Suppressor macrophage (primary cell): Measurements from ENCODE around the gene OR11H6.
"Not testable (repeated sequence)": the region's sequence is repeated elsewhere in the genome, so short reads cannot be mapped to it uniquely, and the experiment has no call there.

Source experiments
- DNase-seq, 4 experiments: peaks; one replicate each; pipeline ENCODE4 v3.0.0-alpha.2; 2020 to 2022

OR11H6 gene

GRCh38 chr14:20264361-20264760, 40.9 kb downstream of the OR11H6 start:
- DNase-seq, result not testable (repeated sequence)

DNA sequence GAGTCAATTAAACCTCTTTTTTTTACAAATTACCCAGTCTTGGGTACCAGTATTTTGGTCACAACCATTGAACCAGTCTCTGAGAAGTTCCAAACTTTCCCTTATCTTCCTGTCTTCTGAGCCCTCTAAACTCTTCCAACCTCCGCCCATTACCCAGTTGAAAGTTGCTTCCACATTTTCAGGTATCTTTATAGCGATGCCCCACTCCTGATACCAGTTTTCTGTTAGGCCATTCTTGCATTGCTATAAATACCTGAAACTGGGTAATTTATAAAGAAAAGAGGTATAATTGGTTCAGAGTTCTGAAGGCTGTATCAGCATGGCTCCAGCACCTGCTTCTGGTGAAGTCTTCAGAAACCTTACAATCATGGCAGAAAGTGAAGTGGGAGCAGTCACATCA, 50.6 kb downstream of the OR11H6 start:
- DNase-seq, result no peak
